Testis (tissue), 3 donors: Measurements from ENCODE around the gene MEP1A. TPM values are rescaled to one million over a fixed set of nuclear protein-coding genes. Genes with fewer than 3 reads are reported as not detected.

Source experiments
- DNase-seq: peaks from one replicate; pipeline ENCODE4 v3.0.0-alpha.2; 2019
- H3K27ac ChIP-seq, 2 donors: fragments of 200-600 bp; sonication (generic); one replicate each; pipeline ENCODE4 v1.5.1; 2019
- H3K27me3 ChIP-seq: fragments of 200-600 bp; sonication (generic); one replicate; pipeline ENCODE4 v1.5.1; 2019
- H3K36me3 ChIP-seq: fragments of 200-600 bp; sonication (generic); one replicate; pipeline ENCODE4 v1.5.1; 2017; ENCODE audit warnings: low read depth; ENCODE audit errors: missing control alignments
- H3K4me1 ChIP-seq: fragments of 200-600 bp; sonication (generic); one replicate; pipeline ENCODE4 v1.5.1; 2019
- H3K4me3 ChIP-seq, 2 donors: fragments of 200-600 bp; sonication (generic); one replicate each; pipeline ENCODE4 v1.5.1; 2017 to 2019
- H3K9me3 ChIP-seq: fragments of 200-600 bp; sonication (generic); one replicate; pipeline ENCODE4 v1.5.1; 2017
- POLR2A ChIP-seq: fragments of 450-650 bp; IDR thresholded peaks from one replicate; pipeline ENCODE4 v1.6.1; 2017; ENCODE audit warnings: antibody characterized with exemption, mild to moderate bottlenecking, moderate library complexity
- WGBS, 2 donors: methylation state at CpG; one replicate each; pipeline ENCODE4 v1.1.5; 2018; 5-methylcytosine and 5-hydroxymethylcytosine counted together
- intact Hi-C: fragments of 100-400 bp; cut with DNase I; formaldehyde crosslinking; loops from one replicate; pipeline ENCODE4 v1.15.1; 2023; ENCODE audit warnings: low total_unique reads
- polyA plus RNA-seq: library from polyadenylated mRNA; stranded (reverse); fragments of 350-450 nt; fragmentation: Illumina TruSeq; extraction: RNeasy Lipid Tissue Mini Kit (QIAGEN cat#74804); gene quantifications from one replicate; pipeline ENCODE4 v1.2.3, GENCODE V29; 2014; ENCODE audit warnings: low read depth, low replicate concordance; ENCODE audit not compliant: insufficient read depth
- total RNA-seq, 2 donors: library from RNA; depleted of rRNA; stranded (reverse); fragments of >200 nt; gene quantifications; one replicate each; pipeline ENCODE4 v1.2.3, GENCODE V29; 2016
- TF ChIP-seq, protein P1 (sequence below), 3 experiments: fragments of 450-650 bp in 2 of 3; fragments of 200-600 bp in 1 of 3; sonication (generic) in 1 of 3; IDR thresholded peaks; one replicate each; pipeline ENCODE4 v1.5.1; 2016 to 2019; ENCODE audit warnings: antibody characterized with exemption in 3 of 3, mild to moderate bottlenecking in 2 of 3, moderate library complexity in 1 of 3

MEP1A gene
- total and polyA plus RNA-seq, 3 donors from 2014 or later = 0.63 to 1.4 (median 0.93) TPM

DNA sequence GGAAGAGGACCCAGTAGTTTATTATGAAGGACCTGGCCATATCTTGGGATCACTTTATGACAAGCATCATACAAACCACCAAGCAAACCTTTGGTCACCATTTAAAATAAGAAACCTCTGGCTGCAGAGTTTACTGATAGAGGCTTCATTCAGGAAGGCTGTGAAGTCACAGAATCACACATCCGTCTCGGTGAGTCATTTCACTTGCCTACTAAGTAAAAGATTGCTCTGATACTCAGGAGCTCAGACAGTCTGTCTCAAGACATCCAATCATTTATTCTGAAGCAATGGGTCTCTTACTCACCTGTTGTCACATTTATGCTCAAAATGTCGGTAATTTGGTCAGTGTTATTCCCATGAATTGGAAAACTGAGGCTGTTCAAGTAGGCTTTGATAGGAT, 94.8 kb downstream of the MEP1A start:
- 62 to 67% methylated on average over 3 of the region's 3 CpGs for WGBS, 2 donors

DNA sequence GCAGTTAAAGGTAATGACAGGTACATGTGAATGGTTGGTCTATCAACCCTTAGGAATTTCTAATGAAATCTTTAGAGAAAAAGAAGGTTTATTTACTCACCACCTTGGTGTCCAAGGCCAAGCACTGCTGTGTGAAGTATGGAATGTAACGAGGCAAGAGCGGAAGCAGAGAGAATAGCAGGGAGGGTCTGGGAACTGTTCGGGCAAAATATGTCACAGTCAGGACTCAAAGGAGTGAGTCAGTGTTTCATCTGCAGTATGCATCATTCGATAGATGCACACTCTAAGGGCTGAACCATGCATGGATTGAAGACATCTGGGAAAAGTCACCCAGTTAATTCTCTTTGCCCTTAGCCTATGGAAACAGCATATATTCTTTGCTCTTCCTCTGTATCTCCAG, 95.4 kb downstream of the MEP1A start:
- no peaks in the 10 kb centered on the region for H3K36me3 ChIP-seq
- H3K4me3 ChIP-seq = no peak overlapping the region
- TF ChIP-seq POLR2A = no peak
- TF ChIP-seq, protein P1, sequence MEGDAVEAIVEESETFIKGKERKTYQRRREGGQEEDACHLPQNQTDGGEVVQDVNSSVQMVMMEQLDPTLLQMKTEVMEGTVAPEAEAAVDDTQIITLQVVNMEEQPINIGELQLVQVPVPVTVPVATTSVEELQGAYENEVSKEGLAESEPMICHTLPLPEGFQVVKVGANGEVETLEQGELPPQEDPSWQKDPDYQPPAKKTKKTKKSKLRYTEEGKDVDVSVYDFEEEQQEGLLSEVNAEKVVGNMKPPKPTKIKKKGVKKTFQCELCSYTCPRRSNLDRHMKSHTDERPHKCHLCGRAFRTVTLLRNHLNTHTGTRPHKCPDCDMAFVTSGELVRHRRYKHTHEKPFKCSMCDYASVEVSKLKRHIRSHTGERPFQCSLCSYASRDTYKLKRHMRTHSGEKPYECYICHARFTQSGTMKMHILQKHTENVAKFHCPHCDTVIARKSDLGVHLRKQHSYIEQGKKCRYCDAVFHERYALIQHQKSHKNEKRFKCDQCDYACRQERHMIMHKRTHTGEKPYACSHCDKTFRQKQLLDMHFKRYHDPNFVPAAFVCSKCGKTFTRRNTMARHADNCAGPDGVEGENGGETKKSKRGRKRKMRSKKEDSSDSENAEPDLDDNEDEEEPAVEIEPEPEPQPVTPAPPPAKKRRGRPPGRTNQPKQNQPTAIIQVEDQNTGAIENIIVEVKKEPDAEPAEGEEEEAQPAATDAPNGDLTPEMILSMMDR (IDR thresholded peaks at IDR 0.05) = no peak
- WGBS, 2 donors = 88 to 90% methylated on average over 4 of the region's 4 CpGs
- no peaks in the 10 kb centered on the region for H3K27me3 ChIP-seq
- intact Hi-C loops = no loop called here
- no peak overlapping the region for H3K27ac ChIP-seq
- no peak for DNase-seq
- no peaks in the 10 kb centered on the region for H3K4me1 ChIP-seq
- no peaks in the 10 kb centered on the region for H3K9me3 ChIP-seq

More for the DNA sequence above, 94.8 kb downstream of the MEP1A start:
- Histone ChIP-seq H3K36me3 (no peaks in the 10 kb centered on the region), H3K4me1 (no peaks in the 10 kb centered on the region), H3K9me3 (no peaks in the 10 kb centered on the region), H3K27me3 (no peaks in the 10 kb centered on the region), H3K27ac (no peak overlapping the region), H3K4me3 (no peak overlapping the region)
- intact Hi-C loops = no loop called here
- TF ChIP-seq, protein P1 (IDR thresholded peaks at IDR 0.05) = no peak
- no peak for TF ChIP-seq POLR2A
- no peak for DNase-seq

Other genes with a start within 250 kb of the MEP1A start
- 10 to 100 TPM; 13.5 to 14.1 TPM for gene CYP39A1, start 140.6 kb upstream of the MEP1A start, total RNA-seq
- 6.5 TPM for gene CYP39A1, start 140.6 kb upstream of the MEP1A start, polyA plus RNA-seq
- gene SLC25A27, start 140.4 kb upstream of the MEP1A start, total RNA-seq = 10 to 100 TPM; 72.8 to 81.8 TPM
- 26.3 TPM for gene SLC25A27, start 140.4 kb upstream of the MEP1A start, polyA plus RNA-seq
- gene TDRD6, start 105.5 kb upstream of the MEP1A start, total RNA-seq = 10 to 100 TPM; 28.1 to 42.2 TPM
- 51.3 TPM for gene TDRD6, start 105.5 kb upstream of the MEP1A start, polyA plus RNA-seq
- under 1 TPM; 0.31 to 0.74 TPM for gene PLA2G7, start 58.0 kb upstream of the MEP1A start, total RNA-seq
- gene PLA2G7, start 58.0 kb upstream of the MEP1A start, polyA plus RNA-seq = 2.1 TPM
- gene ANKRD66, start 46.5 kb upstream of the MEP1A start, total RNA-seq = not detected
- 0.83 TPM for gene ANKRD66, start 46.5 kb upstream of the MEP1A start, polyA plus RNA-seq
- gene ADGRF5, start 128.5 kb downstream of the MEP1A start, total RNA-seq = 10 to 100 TPM in 1 of 2 donors, 1 to 10 TPM in 1; 8.8 to 12.2 TPM
- gene ADGRF5, start 128.5 kb downstream of the MEP1A start, polyA plus RNA-seq = 13.1 TPM
- 1 to 10 TPM; 2.4 to 5.4 TPM for gene ADGRF1, start 248.9 kb downstream of the MEP1A start, total RNA-seq
- 2.4 TPM for gene ADGRF1, start 248.9 kb downstream of the MEP1A start, polyA plus RNA-seq